Hepatocyte (in vitro differentiated cells): ENCODE results near the gene ACBD7. TPM values are rescaled to one million over a fixed set of nuclear protein-coding genes. Genes with fewer than 3 reads are reported as not detected.

Source experiments
- DNase-seq: peaks from one replicate; pipeline ENCODE4 v3.0.0-alpha.2; 2016; ENCODE audit warnings: low spot score
- H2AFZ ChIP-seq: fragments of 200-600 bp; sonication (generic); 2 replicates; pipeline ENCODE4 v1.6.0; 2016; ENCODE audit warnings: antibody characterized with exemption, mild to moderate bottlenecking
- H3K27ac ChIP-seq: fragments of 200-600 bp; sonication (generic); 2 replicates; pipeline ENCODE4 v1.5.1; 2016; ENCODE audit warnings: mild to moderate bottlenecking
- H3K27me3 ChIP-seq: fragments of 200-600 bp; sonication (generic); 2 replicates; pipeline ENCODE4 v1.6.1; 2016
- H3K36me3 ChIP-seq: fragments of 200-600 bp; sonication (generic); replicated peaks from 2 replicates; pipeline ENCODE4 v1.5.1; 2016; ENCODE audit warnings: low read depth; ENCODE audit not compliant: insufficient read depth
- H3K4me1 ChIP-seq: fragments of 200-600 bp; sonication (generic); 2 replicates; pipeline ENCODE4 v1.5.1; 2016; ENCODE audit warnings: mild to moderate bottlenecking, moderate library complexity; ENCODE audit not compliant: insufficient read depth
- H3K4me2 ChIP-seq: fragments of 200-600 bp; sonication (generic); 2 replicates; pipeline ENCODE4 v1.6.0; 2016
- H3K4me3 ChIP-seq: fragments of 200-600 bp; sonication (generic); 2 replicates; pipeline ENCODE4 v1.5.1; 2016; ENCODE audit warnings: mild to moderate bottlenecking
- H3K79me2 ChIP-seq: fragments of 200-600 bp; sonication (generic); 2 replicates; pipeline ENCODE4 v1.6.0; 2017; ENCODE audit warnings: mild to moderate bottlenecking
- H3K9me2 ChIP-seq: fragments of 200-600 bp; sonication (generic); replicated peaks from 2 replicates; pipeline ENCODE4 v1.6.0; 2017; ENCODE audit warnings: mild to moderate bottlenecking; ENCODE audit not compliant: insufficient read depth
- H3K9me3 ChIP-seq: fragments of 200-600 bp; sonication (generic); 2 replicates; pipeline ENCODE4 v1.5.1; 2016; ENCODE audit warnings: low read depth, mild to moderate bottlenecking
- H4K20me1 ChIP-seq: fragments of 200-600 bp; sonication (generic); 2 replicates; pipeline ENCODE4 v1.6.0; 2016; ENCODE audit warnings: mild to moderate bottlenecking; ENCODE audit not compliant: insufficient read depth, poor library complexity, severe bottlenecking
- EZH2 ChIP-seq: fragments of 200-600 bp; sonication (generic); IDR thresholded peaks from 2 replicates; pipeline ENCODE4 v1.6.1; 2016; ENCODE audit warnings: antibody characterized with exemption, mild to moderate bottlenecking, borderline replicate concordance
- EZH2phosphoT487 ChIP-seq: fragments of 200-600 bp; sonication (generic); IDR thresholded peaks from one replicate; pipeline ENCODE4 v1.6.1; 2018; ENCODE audit warnings: antibody characterized with exemption, mild to moderate bottlenecking, low read depth, moderate library complexity; ENCODE audit not compliant: unreplicated experiment, severe bottlenecking
- WGBS: methylation state at CpG from one replicate; pipeline ENCODE4 v1.1.6; 2016; ENCODE audit warnings: low lambda C conversion rate; ENCODE audit errors: missing lambda C conversion rate; 5-methylcytosine and 5-hydroxymethylcytosine counted together
- polyA plus RNA-seq: library from polyadenylated mRNA; unstranded; fragments of >200 nt; fragmentation: Nextera tagmentation; extraction: Ambion mirVana; gene quantifications from 2 replicates; pipeline ENCODE4 v1.2.1, GENCODE V29; 2016
- total RNA-seq: library from RNA; depleted of rRNA; stranded (reverse); fragments of >200 nt; gene quantifications from 2 replicates; pipeline ENCODE4 v1.2.3, GENCODE V29; 2014
- TF ChIP-seq, protein P1 (sequence below): fragments of 200-600 bp; sonication (generic); IDR thresholded peaks from 2 replicates; pipeline ENCODE4 v1.5.1; 2016; ENCODE audit warnings: antibody characterized with exemption, mild to moderate bottlenecking; ENCODE audit not compliant: poor library complexity

Gene ACBD7
- total and polyA plus RNA-seq, 2 experiments from 2014 or later: 0.36 to 1.9 TPM

DNA sequence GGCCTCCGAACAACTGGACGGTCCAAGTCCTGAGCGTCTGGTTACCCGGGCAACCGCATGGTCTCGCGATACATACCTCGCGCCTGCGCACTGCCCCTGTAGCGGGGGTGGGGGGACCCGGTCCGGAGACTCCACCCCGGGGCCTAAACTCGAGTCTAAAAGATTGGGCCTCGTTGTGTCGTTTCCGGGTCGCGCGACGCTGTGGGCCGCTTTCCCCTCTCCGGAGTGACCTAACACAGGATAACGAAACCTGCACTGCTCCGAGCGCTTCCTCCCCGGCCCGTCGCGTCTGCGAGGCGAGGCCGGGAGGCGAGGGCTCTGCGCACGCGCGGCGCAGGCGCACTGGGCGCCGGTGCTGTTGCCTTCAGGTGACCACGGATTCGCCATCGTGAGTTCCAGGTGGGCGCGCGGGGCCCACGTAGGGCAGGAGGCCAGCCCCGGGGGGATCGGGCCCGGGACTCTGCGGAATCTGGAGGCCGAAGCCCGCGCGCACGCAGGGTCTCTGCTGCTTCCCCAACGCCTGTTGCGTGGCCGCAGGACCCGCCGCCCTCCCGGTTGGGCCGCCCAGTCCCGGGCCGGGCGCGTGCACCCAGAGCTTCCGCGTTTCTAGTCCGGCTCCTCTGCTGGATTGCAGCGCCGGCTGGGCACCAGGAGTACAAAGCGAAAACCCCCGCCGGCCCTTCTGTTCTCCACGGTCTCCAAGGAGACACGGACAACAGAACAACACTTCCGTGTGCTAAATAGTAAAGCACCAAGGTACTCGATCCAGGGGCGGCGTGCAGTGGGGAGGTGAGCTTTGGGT lies 8.6 kb upstream of the ACBD7 start, which contains the start of gene RPP38:
TSS of gene RPP38 (plus strand) at position 345 of the 802 bp plus-strand sequence. CDS start 5,960 bp downstream, outside the sequence.
- peak within 1 kb of the TSS; percentile 97 for H3K27ac ChIP-seq
- no peaks in the 10 kb centered on the region for H3K9me2 ChIP-seq
- peaks cover 42% of the 10 kb centered on the region for H3K79me2 ChIP-seq
- H3K4me2 ChIP-seq: peak within 1 kb of the TSS; percentile 88
- H3K4me1 ChIP-seq: peaks cover 13% of the 10 kb centered on the region
- TF ChIP-seq EZH2phosphoT487: no peak
- no peak for TF ChIP-seq EZH2
- TF ChIP-seq, protein P1, sequence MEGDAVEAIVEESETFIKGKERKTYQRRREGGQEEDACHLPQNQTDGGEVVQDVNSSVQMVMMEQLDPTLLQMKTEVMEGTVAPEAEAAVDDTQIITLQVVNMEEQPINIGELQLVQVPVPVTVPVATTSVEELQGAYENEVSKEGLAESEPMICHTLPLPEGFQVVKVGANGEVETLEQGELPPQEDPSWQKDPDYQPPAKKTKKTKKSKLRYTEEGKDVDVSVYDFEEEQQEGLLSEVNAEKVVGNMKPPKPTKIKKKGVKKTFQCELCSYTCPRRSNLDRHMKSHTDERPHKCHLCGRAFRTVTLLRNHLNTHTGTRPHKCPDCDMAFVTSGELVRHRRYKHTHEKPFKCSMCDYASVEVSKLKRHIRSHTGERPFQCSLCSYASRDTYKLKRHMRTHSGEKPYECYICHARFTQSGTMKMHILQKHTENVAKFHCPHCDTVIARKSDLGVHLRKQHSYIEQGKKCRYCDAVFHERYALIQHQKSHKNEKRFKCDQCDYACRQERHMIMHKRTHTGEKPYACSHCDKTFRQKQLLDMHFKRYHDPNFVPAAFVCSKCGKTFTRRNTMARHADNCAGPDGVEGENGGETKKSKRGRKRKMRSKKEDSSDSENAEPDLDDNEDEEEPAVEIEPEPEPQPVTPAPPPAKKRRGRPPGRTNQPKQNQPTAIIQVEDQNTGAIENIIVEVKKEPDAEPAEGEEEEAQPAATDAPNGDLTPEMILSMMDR: no peak
- no peaks in the 10 kb centered on the region for H3K27me3 ChIP-seq
- peak within 1 kb of the TSS; percentile 73 for H3K4me3 ChIP-seq
- no peaks in the 10 kb centered on the region for H3K9me3 ChIP-seq
- H2AFZ ChIP-seq: peak within 1 kb of the TSS; percentile 89
- no peaks in the 10 kb centered on the region for H3K36me3 ChIP-seq
- H4K20me1 ChIP-seq: no peaks in the 10 kb centered on the region
- under 1% methylated on average over 84 of the region's 84 CpGs for WGBS
- DNase-seq: peak; percentile 98

DNA sequence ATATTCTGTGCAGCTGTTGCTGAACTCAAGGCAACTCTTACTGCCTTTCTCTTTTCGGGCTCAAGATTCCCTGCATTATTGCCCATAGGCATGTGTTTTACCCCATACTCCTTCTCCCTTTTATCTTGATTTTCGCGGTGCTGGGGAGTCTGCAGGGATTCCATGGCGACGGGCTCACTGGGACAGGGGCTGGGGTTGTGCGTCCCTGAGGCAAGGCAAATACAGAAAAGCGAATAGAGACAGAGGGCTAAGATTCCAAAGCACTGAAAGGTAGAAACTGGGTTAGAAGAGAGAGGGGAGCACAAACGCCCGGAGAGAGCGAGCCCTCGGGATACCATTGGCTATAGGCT lies 8.1 kb upstream of the ACBD7 start:
- Histone ChIP-seq H3K36me3 (no peaks in the 10 kb centered on the region), H3K27me3 (no peaks in the 10 kb centered on the region), H3K4me3 (peak overlapping the region; percentile 54), H3K79me2 (peaks cover 39% of the 10 kb centered on the region), H3K4me2 (peak overlapping the region; percentile 88), H3K9me3 (no peaks in the 10 kb centered on the region), H3K9me2 (no peaks in the 10 kb centered on the region), H3K4me1 (peaks cover 13% of the 10 kb centered on the region), H4K20me1 (no peaks in the 10 kb centered on the region), H3K27ac (peak overlapping the region; percentile 97), H2AFZ (peak overlapping the region; percentile 89)
- DNase-seq: no peak
- TF ChIP-seq, protein P1: no peak
- TF ChIP-seq EZH2: no peak
- TF ChIP-seq EZH2phosphoT487: no peak
- WGBS: 2% methylated on average over 11 of the region's 11 CpGs

DNA sequence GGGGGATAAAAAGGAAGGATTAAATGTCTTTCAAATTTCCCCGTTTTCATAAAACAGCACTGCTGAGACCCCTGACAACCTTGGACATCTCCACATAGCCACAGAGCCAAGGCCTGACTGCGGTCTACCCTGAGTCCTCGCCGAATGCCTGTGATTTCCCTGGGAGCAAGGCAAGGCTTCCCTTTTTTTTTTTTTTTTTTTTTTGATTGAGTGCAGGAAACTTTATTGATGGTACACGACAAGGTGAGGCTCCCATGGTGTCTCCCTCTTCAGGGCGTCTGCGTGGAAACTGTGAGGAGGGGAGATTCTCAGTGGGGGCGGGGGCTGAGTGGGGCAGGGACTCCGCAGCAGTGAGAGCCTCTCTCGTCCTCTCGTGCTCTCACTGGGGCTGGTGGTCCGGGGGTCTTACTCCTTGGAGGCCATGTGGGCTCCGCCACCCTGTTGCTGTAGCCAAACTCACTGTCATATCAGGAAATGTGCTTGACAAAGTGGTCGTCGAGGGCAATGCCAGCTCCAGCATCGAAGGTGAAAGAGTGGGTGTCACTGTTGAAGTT lies 4.4 kb upstream of the ACBD7 start:
- Histone ChIP-seq H3K36me3 (no peaks in the 10 kb centered on the region), H3K9me2 (no peaks in the 10 kb centered on the region), H2AFZ (no peak overlapping the region), H3K9me3 (no peaks in the 10 kb centered on the region), H3K4me3 (no peak overlapping the region), H3K27ac (no peak overlapping the region), H3K79me2 (peaks cover 3% of the 10 kb centered on the region), H4K20me1 (no peaks in the 10 kb centered on the region), H3K4me2 (no peak overlapping the region), H3K4me1 (no peaks in the 10 kb centered on the region), H3K27me3 (no peaks in the 10 kb centered on the region)
- 90% methylated on average over 12 of the region's 16 CpGs for WGBS
- DNase-seq: no peak
- TF ChIP-seq EZH2phosphoT487 (no peak), EZH2 (no peak)
- TF ChIP-seq, protein P1: no peak
